Ishikawa (cell line): Measurements from ENCODE around the gene PI4K2B.

Experiments used
- CEBPB ChIP-seq: IDR thresholded peaks from 2 replicates; pipeline ENCODE4 v1.6.1; 2012
- CREB1 ChIP-seq: IDR thresholded peaks from 2 replicates; pipeline ENCODE4 v1.6.1; 2012; ENCODE audit warnings: low read depth
- EGR1 ChIP-seq: IDR thresholded peaks from 2 replicates; pipeline ENCODE4 v1.6.1; 2012
- EP300 ChIP-seq: IDR thresholded peaks from 2 replicates; pipeline ENCODE4 v1.6.1; 2012; ENCODE audit warnings: borderline replicate concordance
- REST ChIP-seq: IDR thresholded peaks from 2 replicates; pipeline ENCODE4 v1.6.1; 2012; ENCODE audit warnings: low read depth, mild to moderate bottlenecking
- TCF12 ChIP-seq: IDR thresholded peaks from 2 replicates; pipeline ENCODE4 v1.6.1; 2012; ENCODE audit warnings: low read depth
- USF1 ChIP-seq: IDR thresholded peaks from 2 replicates; pipeline ENCODE4 v1.6.1; 2012
- ZBTB7A ChIP-seq: IDR thresholded peaks from 2 replicates; pipeline ENCODE4 v1.6.1; 2012; ENCODE audit warnings: low read depth

- no peak for TF ChIP-seq USF1
- TF ChIP-seq CREB1, result no peak
- no peak for TF ChIP-seq TCF12
- TF ChIP-seq EGR1, result no peak
- no peak for TF ChIP-seq CEBPB
- TF ChIP-seq ZBTB7A, result no peak
- no peak for TF ChIP-seq REST
- TF ChIP-seq EP300, result no peak
These were observed 76.4 kb downstream of the PI4K2B start for GRCh38 chr4:25310066-25310802.
